ENCODE data around the gene MNX1. TPM values are rescaled to one million over a fixed set of nuclear protein-coding genes. Genes with fewer than 3 reads are reported as not detected.

Gene MNX1
- total RNA-seq = not detected

DNA sequence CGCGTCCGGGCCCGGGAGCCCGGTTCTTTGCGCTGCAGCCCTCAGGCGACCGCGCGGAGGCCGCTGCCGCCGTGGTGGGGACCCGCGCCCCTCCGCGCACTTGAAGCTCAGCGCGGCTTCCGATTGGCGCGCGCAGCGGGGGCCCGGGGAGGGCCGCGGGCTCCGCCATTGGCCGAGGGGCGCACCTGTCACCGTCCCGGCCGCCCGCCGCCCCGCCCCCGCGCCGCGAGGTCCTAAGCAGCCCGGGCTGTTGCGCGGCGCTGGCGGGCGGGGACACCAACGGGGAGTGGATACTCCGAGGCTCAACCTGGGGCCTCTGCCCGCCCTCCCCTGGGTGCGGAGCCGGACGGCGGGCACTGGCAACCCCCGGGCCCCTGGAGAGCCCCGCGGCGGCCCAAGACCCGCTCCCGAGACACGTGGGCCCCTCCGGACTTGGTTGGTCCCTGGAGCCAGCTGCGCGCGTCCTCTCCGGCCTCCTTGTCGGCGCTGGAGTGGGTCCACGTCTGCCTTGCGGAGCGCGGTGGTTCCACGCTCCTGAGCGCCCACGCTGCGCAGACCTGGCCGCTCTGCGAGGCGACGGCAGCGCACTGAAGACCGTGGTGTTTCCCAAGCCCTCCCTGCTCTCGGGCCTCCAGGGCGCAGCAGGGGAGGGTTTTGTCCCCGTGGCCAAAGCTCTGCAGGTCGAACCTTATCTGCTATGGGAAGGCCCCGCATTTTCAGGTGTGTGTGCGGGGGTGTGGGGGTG is at the start of gene MNX1:
Gene MNX1 (minus strand): TSS at position 76 of the 745 bp plus-strand sequence. CDS start 313 bp downstream, outside the sequence.
- Mint-ChIP-seq H3K9me3 (no peaks in the 10 kb centered on the region), H3K27me3 (peaks cover 83% of the 10 kb centered on the region), H3K27ac (no peak within 1 kb of the TSS), H3K4me3 (peak within 1 kb of the TSS; percentile 47), H3K4me1 (peaks cover 13% of the 10 kb centered on the region), H3K36me3 (no peaks in the 10 kb centered on the region)
- POLR2A ChIA-PET = no interaction called here
- ATAC-seq (ENCODE audit: low read depth) (peak; percentile 73), DNase-seq (peak; percentile 69)

DNA sequence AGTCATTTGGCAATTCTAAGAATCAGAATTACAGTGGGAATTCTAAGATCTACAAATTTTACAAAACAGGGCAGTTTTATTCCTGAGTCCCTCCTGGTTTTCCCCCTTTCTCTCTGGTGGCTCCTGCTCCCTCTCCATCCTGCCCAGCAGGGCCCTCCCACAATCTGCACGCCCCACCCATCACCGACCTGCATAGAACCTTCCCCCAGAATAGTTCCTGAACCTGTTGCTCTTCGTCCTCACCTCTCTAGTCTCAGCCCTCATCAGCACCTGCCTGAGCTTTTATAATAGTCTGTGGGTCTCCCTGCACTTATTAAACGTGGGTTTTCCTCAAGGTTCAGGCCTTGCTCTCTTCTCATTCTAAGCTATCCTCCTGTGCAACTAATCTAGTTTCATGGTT is 49.1 kb upstream of the MNX1 start:
- H3K9me3 Mint-ChIP-seq = peaks cover 12% of the 10 kb centered on the region
- ATAC-seq (ENCODE audit: low read depth) (no peak), DNase-seq (no peak)
- H3K4me1 Mint-ChIP-seq = peaks cover 5% of the 10 kb centered on the region
- POLR2A ChIA-PET = no interaction called here
- H3K4me3 Mint-ChIP-seq = no peak overlapping the region
- no peaks in the 10 kb centered on the region for H3K36me3 Mint-ChIP-seq
- peaks cover 2% of the 10 kb centered on the region for H3K27me3 Mint-ChIP-seq
- no peak overlapping the region for H3K27ac Mint-ChIP-seq

DNA sequence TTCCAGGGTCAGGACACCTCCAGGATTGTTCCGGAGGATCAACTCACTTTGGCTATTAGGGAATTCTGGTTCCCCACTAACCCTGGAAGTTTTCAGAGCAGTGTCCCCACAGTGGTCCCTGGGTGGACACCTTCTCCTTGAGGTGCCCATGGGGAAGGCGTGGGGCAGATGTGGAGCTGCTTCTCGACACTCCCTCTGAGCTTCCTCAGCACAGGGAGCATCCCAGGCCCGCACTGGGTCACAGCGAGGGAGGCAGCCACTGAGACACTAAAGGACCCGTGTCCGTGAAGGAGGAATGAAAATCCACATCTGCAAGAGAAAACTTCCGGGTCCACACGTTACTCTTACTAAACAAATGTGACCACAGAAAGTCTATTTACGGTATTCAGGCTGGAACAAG is 48.2 kb upstream of the MNX1 start:
- POLR2A ChIA-PET = no interaction called here
- H3K9me3 Mint-ChIP-seq = peaks cover 11% of the 10 kb centered on the region
- no peak overlapping the region for H3K4me3 Mint-ChIP-seq
- ATAC-seq (ENCODE audit: low read depth) = no peak
- H3K36me3 Mint-ChIP-seq = no peaks in the 10 kb centered on the region
- no peak overlapping the region for H3K27ac Mint-ChIP-seq
- DNase-seq = no peak
- peaks cover 5% of the 10 kb centered on the region for H3K4me1 Mint-ChIP-seq
- peaks cover 10% of the 10 kb centered on the region for H3K27me3 Mint-ChIP-seq

DNA sequence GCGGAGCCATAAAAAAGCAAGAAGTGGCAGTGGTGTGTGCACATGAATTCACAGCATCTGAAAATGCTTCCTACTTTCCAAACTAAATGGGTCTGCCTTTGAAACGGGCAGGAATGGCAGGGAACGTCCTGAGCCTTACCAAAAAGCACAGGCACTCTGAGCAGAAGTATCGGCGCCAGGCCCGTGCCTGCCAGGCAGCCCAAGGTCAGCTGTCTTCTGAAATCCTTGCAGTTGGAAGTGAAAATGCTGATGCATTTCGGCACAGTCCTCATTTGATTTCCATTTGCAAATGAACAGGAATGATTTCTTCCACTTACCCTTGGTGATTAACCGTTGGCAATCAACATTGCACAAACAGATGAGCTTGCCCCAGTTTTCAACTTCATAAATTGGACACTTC is 47.6 kb upstream of the MNX1 start:
- H3K27me3 Mint-ChIP-seq = peaks cover 14% of the 10 kb centered on the region
- POLR2A ChIA-PET = no interaction called here
- peaks cover 5% of the 10 kb centered on the region for H3K4me1 Mint-ChIP-seq
- no peak overlapping the region for H3K4me3 Mint-ChIP-seq
- DNase-seq (no peak), ATAC-seq (ENCODE audit: low read depth) (no peak)
- no peaks in the 10 kb centered on the region for H3K36me3 Mint-ChIP-seq
- no peak overlapping the region for H3K27ac Mint-ChIP-seq
- H3K9me3 Mint-ChIP-seq = peaks cover 7% of the 10 kb centered on the region

DNA sequence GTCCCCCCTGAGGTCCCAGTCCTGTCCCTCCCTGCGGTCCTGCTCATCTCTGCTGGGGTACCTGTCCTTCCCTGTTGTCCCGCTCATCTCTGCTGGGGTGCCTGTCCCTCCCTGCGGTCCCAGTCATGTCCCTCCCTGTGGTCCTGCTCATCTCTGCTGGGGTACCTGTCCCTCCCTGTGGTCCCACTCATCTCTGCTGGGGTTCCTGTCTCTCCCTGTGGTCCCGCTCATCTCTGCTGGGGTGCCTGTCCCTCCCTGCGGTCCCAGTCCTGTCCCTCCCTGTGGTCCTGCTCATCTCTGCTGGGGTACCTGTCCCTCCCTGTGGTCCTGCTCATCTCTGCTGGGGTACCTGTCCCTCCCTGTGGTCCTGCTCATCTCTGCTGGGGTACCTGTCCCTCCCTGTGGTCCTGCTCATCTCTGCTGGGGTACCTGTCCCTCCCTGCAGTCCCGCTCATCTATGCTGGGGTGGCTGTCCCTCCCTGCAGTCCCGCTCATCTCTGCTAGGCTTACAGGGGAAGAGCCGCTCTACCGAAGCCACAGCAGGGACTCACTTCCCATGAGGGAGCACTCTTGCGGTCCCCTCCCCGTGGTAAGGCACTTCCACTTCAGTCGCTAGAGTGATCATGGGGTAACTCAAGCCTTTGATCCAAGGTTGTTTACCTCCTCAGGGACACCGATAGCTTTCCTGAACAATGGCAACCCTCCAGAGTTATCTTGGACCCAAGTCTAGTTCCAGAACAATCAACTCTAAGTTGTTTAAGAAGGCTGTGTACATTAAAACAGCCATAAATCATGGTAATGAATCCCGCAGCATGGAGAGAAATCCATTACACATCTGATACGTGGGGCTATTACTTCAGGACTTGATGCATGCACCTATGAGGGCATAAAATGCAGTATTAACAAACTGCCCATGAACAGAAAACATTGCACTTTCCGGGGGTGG is 46.8 kb upstream of the MNX1 start:
- H3K4me3 Mint-ChIP-seq = no peak overlapping the region
- peaks cover 14% of the 10 kb centered on the region for H3K27me3 Mint-ChIP-seq
- DNase-seq (no peak), ATAC-seq (ENCODE audit: low read depth) (no peak)
- POLR2A ChIA-PET = no interaction called here
- H3K9me3 Mint-ChIP-seq = peaks cover 2% of the 10 kb centered on the region
- H3K4me1 Mint-ChIP-seq = peaks cover 5% of the 10 kb centered on the region
- H3K36me3 Mint-ChIP-seq = no peaks in the 10 kb centered on the region
- no peak overlapping the region for H3K27ac Mint-ChIP-seq

DNA sequence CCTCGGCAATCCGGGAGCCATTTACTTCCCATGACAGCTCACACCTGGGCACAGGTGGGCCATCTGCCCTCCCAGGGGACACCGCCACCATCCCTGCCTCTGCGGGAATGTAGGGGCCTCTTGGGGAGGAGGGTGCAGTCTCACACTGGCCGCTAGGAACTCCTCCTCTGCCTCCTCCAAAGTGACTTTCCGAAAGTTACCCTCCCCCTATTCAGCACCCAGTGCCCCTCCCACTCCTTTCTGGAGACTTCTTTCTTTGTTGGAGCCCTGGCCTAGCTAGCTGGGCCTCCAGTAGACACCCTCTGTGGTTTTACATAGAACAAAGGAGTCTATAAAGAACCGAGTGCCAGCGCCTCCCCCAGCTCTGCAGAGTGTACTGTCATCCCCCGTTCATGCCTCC is 45.8 kb upstream of the MNX1 start:
- no peak overlapping the region for H3K27ac Mint-ChIP-seq
- no peak for ATAC-seq (ENCODE audit: low read depth)

DNA sequence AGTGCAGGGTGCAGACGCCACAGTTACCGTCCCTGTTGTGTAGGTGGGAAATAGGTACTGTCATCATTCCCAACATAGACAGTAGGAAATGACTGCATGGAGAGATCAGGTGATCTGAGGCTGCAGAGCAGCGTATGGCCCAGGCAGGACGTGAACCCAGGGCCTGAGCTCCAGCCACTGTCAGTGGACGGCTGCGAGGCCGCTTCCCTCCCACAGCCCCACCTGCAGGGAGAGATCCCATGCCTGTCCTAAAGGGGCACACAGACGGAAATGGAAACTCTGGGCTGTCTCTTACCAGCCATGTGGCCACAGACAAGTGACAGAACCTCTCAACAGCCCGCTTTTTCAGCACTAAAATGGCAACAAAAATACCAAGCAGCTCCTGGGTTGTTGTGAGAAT is 44.5 kb upstream of the MNX1 start:
- H3K4me1 Mint-ChIP-seq = peaks cover 5% of the 10 kb centered on the region
- no peak for ATAC-seq (ENCODE audit: low read depth)
- no peak for DNase-seq
- POLR2A ChIA-PET = no interaction called here
- H3K9me3 Mint-ChIP-seq = peaks cover 1% of the 10 kb centered on the region
- no peak overlapping the region for H3K27ac Mint-ChIP-seq
- no peak overlapping the region for H3K4me3 Mint-ChIP-seq
- H3K36me3 Mint-ChIP-seq = no peaks in the 10 kb centered on the region
- peaks cover 14% of the 10 kb centered on the region for H3K27me3 Mint-ChIP-seq

More for the DNA sequence above, 45.8 kb upstream of the MNX1 start:
- Mint-ChIP-seq H3K4me1 (peaks cover 5% of the 10 kb centered on the region), H3K27me3 (peaks cover 14% of the 10 kb centered on the region), H3K36me3 (no peaks in the 10 kb centered on the region), H3K9me3 (peaks cover 1% of the 10 kb centered on the region), H3K4me3 (no peak overlapping the region)
- POLR2A ChIA-PET = no interaction called here
- no peak for DNase-seq

DNA sequence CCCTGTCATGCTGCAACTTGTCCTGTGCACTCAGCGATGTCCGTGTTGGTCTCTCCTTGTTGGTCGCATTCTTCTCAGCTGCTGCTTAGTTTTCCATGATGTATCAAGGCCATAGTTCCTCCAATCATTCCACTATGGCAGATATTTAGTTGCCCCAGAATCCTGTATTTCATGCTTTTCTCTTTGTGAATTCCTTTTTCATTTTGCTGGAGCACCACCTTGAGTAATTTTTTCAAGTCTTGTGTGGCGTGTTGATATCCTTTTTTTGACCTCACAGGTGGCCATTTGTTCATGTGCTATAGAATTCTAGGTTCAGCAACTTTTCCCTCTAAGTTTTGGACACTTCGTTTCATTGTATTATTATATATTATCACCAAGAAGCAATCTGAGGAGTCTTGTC is 42.7 kb upstream of the MNX1 start:
- no peaks in the 10 kb centered on the region for H3K36me3 Mint-ChIP-seq
- DNase-seq = no peak
- H3K27me3 Mint-ChIP-seq = peaks cover 12% of the 10 kb centered on the region
- no peak for ATAC-seq (ENCODE audit: low read depth)
- no peak overlapping the region for H3K27ac Mint-ChIP-seq
- H3K4me1 Mint-ChIP-seq = no peaks in the 10 kb centered on the region
- no peak overlapping the region for H3K4me3 Mint-ChIP-seq
- POLR2A ChIA-PET = no interaction called here
- peaks cover 1% of the 10 kb centered on the region for H3K9me3 Mint-ChIP-seq

DNA sequence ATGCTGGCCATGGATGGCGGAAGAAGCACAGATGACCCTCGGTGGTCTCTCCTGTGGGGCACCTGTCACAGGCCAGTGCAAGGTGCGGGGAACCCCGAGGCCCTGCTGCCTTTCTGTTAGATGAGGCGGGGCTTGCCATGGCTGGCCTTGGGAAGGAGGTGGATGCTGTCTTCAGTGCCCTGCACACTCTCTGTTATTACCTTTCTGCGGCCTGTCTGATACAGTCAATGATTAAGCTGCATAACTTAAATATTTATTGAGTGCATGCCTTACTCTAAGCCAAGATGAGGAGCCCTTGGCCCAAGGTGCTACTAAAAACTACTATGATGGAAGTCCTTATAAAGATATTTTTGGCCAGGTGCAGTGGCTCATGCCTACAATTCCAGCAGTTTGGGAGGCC is 36.7 kb upstream of the MNX1 start:
- Mint-ChIP-seq H3K36me3 (no peaks in the 10 kb centered on the region), H3K27ac (no peak overlapping the region), H3K27me3 (no peaks in the 10 kb centered on the region), H3K4me3 (no peak overlapping the region), H3K4me1 (no peaks in the 10 kb centered on the region), H3K9me3 (no peaks in the 10 kb centered on the region)
- ATAC-seq (ENCODE audit: low read depth) (no peak), DNase-seq (no peak)
- POLR2A ChIA-PET = no interaction called here

DNA sequence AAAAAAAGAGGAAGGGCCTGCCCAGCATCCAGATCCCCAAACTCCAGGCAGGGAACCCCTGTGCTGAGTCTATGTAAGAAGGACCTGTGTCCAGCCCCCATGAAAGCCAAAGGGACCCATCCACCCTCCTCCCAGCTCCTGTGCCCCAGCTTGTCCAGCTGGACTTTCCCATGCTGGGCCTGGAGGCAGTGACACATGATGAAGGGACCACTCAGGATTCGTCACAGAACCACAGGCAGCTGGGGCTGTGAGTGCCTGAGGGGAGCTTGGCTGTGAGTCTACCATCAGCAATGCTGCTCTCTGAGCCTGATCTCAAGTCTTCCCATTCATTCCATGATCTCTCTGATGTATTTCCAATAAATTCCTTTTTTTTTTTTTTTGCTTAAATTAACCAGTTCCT is 36.2 kb upstream of the MNX1 start:
- Mint-ChIP-seq H3K27ac (no peak overlapping the region), H3K4me3 (no peak overlapping the region), H3K27me3 (no peaks in the 10 kb centered on the region), H3K36me3 (no peaks in the 10 kb centered on the region), H3K9me3 (no peaks in the 10 kb centered on the region), H3K4me1 (no peaks in the 10 kb centered on the region)
- ATAC-seq (ENCODE audit: low read depth) = no peak
- POLR2A ChIA-PET = no interaction called here
- DNase-seq = no peak

DNA sequence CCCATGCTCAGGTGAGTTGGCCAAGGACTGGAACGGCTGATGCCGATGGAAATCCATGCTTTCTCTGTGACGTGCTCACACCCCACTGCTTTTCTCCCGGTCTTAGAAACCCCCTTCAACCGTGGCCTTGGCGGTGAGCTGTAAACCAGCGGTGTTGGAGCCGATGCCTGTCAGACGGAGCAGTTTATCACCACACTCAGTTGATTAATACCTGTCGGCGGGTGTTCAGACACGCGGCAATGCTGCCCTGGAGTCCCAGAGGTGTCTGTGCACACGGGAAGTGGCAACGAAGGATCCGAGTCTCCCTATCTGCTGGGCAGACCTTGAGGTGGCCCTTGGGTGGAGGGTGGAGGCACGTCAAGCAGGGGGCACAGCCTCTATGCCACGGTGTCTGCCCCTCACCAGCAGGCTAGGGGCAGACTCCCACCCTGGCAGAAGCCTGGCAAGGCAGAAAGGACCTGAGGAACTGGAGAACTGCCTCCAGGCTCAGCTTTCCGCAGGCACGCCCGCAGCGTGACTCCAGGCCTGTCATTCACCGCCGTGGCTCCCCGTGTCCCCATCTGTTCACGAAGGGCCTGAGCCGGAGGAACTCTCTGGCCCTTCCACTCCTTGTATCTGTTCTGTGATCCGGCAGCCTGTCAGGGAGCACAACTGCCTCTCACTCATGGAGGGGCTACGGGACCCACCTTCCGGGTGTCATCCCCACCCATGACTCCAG is 34.6 kb upstream of the MNX1 start:
- ATAC-seq (ENCODE audit: low read depth) = no peak
- POLR2A ChIA-PET = no interaction called here
- Mint-ChIP-seq H3K4me1 (no peaks in the 10 kb centered on the region), H3K27ac (no peak overlapping the region), H3K36me3 (no peaks in the 10 kb centered on the region), H3K9me3 (no peaks in the 10 kb centered on the region), H3K4me3 (no peak overlapping the region), H3K27me3 (no peaks in the 10 kb centered on the region)
- no peak for DNase-seq

DNA sequence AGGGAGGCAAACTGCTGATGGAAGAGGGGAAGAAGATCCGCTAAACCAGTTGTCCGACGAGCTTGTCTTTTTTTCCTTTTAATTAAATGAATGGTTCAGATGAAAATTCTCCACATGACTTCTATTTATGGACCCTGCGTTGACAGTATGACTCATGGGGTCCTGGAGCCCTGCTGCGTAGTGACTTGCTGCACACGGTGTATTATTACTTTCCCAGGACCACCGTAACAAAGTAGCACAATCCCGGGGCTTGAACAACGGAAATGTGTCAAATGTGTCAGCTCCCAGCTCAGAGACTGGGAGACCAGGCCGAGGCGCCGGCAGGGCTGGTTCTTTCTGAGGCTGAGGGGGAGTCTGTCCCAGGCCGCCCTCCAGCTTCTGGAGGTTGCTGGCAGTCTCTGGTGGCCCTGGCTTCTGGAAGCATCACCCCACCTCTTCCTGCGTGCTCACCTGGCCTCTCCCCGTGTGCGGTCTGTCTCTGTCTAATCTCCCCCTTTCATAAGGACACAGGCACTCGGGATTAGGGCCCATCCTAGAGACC is 33.8 kb upstream of the MNX1 start:
- POLR2A ChIA-PET = no interaction called here
- no peak overlapping the region for H3K4me3 Mint-ChIP-seq
- no peak overlapping the region for H3K27ac Mint-ChIP-seq
- no peaks in the 10 kb centered on the region for H3K4me1 Mint-ChIP-seq
- no peaks in the 10 kb centered on the region for H3K9me3 Mint-ChIP-seq
- DNase-seq = no peak
- H3K36me3 Mint-ChIP-seq = no peaks in the 10 kb centered on the region
- no peaks in the 10 kb centered on the region for H3K27me3 Mint-ChIP-seq
- ATAC-seq (ENCODE audit: low read depth) = no peak

DNA sequence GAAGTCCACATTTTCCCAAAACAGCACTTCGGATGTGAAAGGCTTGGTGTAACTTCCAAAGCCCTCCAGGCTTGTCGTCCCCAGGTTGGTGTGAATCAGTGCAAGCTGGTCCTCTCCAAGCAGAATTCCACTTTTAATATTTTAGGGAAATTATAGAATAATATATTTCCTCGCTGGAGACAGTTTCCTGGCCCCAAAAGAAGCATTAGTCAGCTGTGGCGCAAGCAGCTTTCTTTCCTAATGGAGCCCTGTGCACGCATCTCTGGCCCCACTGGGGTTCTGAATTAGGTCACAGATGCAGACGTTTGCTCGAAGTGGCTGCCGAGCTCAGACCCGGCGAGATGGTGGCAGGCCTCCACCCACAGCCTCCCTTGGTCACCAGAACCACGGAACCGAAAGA is 33.3 kb upstream of the MNX1 start:
- no peaks in the 10 kb centered on the region for H3K9me3 Mint-ChIP-seq
- no peak overlapping the region for H3K4me3 Mint-ChIP-seq
- no peaks in the 10 kb centered on the region for H3K27me3 Mint-ChIP-seq
- POLR2A ChIA-PET = no interaction called here
- H3K4me1 Mint-ChIP-seq = no peaks in the 10 kb centered on the region
- no peaks in the 10 kb centered on the region for H3K36me3 Mint-ChIP-seq
- no peak overlapping the region for H3K27ac Mint-ChIP-seq
- no peak for DNase-seq
- no peak for ATAC-seq (ENCODE audit: low read depth)
